ENCODE data around the gene TNP2.
"Not testable (repeated sequence)": the region's sequence is repeated elsewhere in the genome, so short reads cannot be mapped to it uniquely, and the experiment has no call there.

The TNP2 gene

GRCh38 chr16:11229432-11229831 lies 39.7 kb downstream of the TNP2 start:
- H3K27ac ChIP-seq: no peak overlapping the region
- TF ChIP-seq CTCF (IDR thresholded peaks at IDR 0.05) (no peak), ZFX (IDR thresholded peaks at IDR 0.05; ENCODE audit: borderline replicate concordance) (no peak)

- no peak for TF ChIP-seq CTCF (IDR thresholded peaks at IDR 0.05)
- no peak for TF ChIP-seq ZFX (IDR thresholded peaks at IDR 0.05; ENCODE audit: borderline replicate concordance)
Measured at GRCh38 chr16:11225677-11226549, 43.2 kb downstream of the TNP2 start.

GRCh38 chr16:11224894-11225676 lies 44.0 kb downstream of the TNP2 start:
- TF ChIP-seq ZFX (IDR thresholded peaks at IDR 0.05; ENCODE audit: borderline replicate concordance) (no peak), CTCF (IDR thresholded peaks at IDR 0.05) (no peak)
- H3K27ac ChIP-seq: no peak overlapping the region

More at GRCh38 chr16:11225677-11226549, 43.2 kb downstream of the TNP2 start:
- H3K27ac ChIP-seq: no peak overlapping the region

GRCh38 chr16:11224096-11224893 lies 44.8 kb downstream of the TNP2 start:
- TF ChIP-seq ZFX (IDR thresholded peaks at IDR 0.05; ENCODE audit: borderline replicate concordance) (no peak), CTCF (IDR thresholded peaks at IDR 0.05) (no peak)
- no peak overlapping the region for H3K27ac ChIP-seq

- H3K27ac ChIP-seq: not testable (repeated sequence)
Measured at GRCh38 chr16:11220507-11220906, 48.6 kb downstream of the TNP2 start.

GRCh38 chr16:11219178-11219577 lies 49.9 kb downstream of the TNP2 start:
- TF ChIP-seq CTCF (IDR thresholded peaks at IDR 0.05): no peak
- TF ChIP-seq ZFX (IDR thresholded peaks at IDR 0.05; ENCODE audit: borderline replicate concordance): no peak

GRCh38 chr16:11218604-11218962 lies 50.5 kb downstream of the TNP2 start:
- no peak overlapping the region for H3K27ac ChIP-seq
- TF ChIP-seq CTCF (IDR thresholded peaks at IDR 0.05) (peak; percentile 63), ZFX (IDR thresholded peaks at IDR 0.05; ENCODE audit: borderline replicate concordance) (no peak)

More at GRCh38 chr16:11219178-11219577, 49.9 kb downstream of the TNP2 start:
- H3K27ac ChIP-seq: no peak overlapping the region

All from 22Rv1 (cell line).